ENCODE data around the gene SLX9. TPM values are rescaled to one million over a fixed set of nuclear protein-coding genes. Genes with fewer than 3 reads are reported as not detected.
"Not testable (repeated sequence)": the region's sequence is repeated elsewhere in the genome, so short reads cannot be mapped to it uniquely, and the experiment has no call there.

Gene SLX9
- total RNA-seq, 6 donors from 2014 or later, result 5.5 to 34.6 (median 22.8) TPM

GRCh38 chr21:44911384-44912157 lies 28.3 kb upstream of the SLX9 start:
- Histone ChIP-seq H3K4me3 (peak overlapping the region in 2 of 4 donors; percentile 13 to 20), H3K36me3 (no peaks in the 10 kb centered on the region), H3K27me3 (no peaks in the 10 kb centered on the region), H3K4me1 (peaks cover 38 to 66% (median 59%) of the 10 kb centered on the region in 4 donors), H3K27ac (peak overlapping the region; percentile 71 to 85 (median 83)), H3K9me3 (no peaks in the 10 kb centered on the region)
- ATAC-seq (ENCODE audit: low FRiP score in 2 of 2) (peak; percentile 76 to 82), DNase-seq (peak; percentile 81 to 91)
- TF ChIP-seq POLR2AphosphoS5 (IDR thresholded peaks at IDR 0.05) (peak in 1 of 2 donors; percentile 6), CTCF (IDR thresholded peaks at IDR 0.05) (peak; percentile 51 to 82 (median 72)), POLR2A (IDR thresholded peaks at IDR 0.05) (no peak), EP300 (IDR thresholded peaks at IDR 0.05) (no peak)
- WGBS, 2 donors, result 14 to 21% methylated on average over 9 to 11 of the region's 19 CpGs

- H3K4me1 ChIP-seq, result peaks cover 40 to 71% (median 64%) of the 10 kb centered on the region in 4 donors
- ATAC-seq (ENCODE audit: low FRiP score in 2 of 2), result no peak
- no peak for TF ChIP-seq EP300 (IDR thresholded peaks at IDR 0.05)
- no peak for TF ChIP-seq POLR2AphosphoS5 (IDR thresholded peaks at IDR 0.05)
- no peak for TF ChIP-seq CTCF (IDR thresholded peaks at IDR 0.05)
- TF ChIP-seq POLR2A (IDR thresholded peaks at IDR 0.05), result no peak
- H3K9me3 ChIP-seq, result no peaks in the 10 kb centered on the region
- H3K4me3 ChIP-seq, result peak overlapping the region in 1 of 4 donors; percentile 20
- DNase-seq, result no peak
- no peaks in the 10 kb centered on the region for H3K36me3 ChIP-seq
- no peaks in the 10 kb centered on the region for H3K27me3 ChIP-seq
- 58 to 83% methylated on average over 3 to 8 of the region's 8 CpGs for WGBS, 2 donors
- H3K27ac ChIP-seq, result peak overlapping the region; percentile 71 to 85 (median 83)
Measured at GRCh38 chr21:44912158-44912473, 27.7 kb upstream of the SLX9 start.

GRCh38 chr21:44912506-44913412 lies 27.1 kb upstream of the SLX9 start:
- H3K36me3 ChIP-seq; H3K9me3 ChIP-seq; ATAC-seq (ENCODE audit: low FRiP score in 2 of 2); DNase-seq; H3K27me3 ChIP-seq; H3K4me3 ChIP-seq: not testable (repeated sequence)
- 74 to 79% methylated on average over 3 to 12 of the region's 25 CpGs for WGBS, 2 donors
- Histone ChIP-seq H3K4me1 (peaks cover 41 to 71% (median 63%) of the 10 kb centered on the region in 4 donors), H3K27ac (peak overlapping the region; percentile 71 to 85 (median 84))

- Histone ChIP-seq H3K9me3 (no peaks in the 10 kb centered on the region), H3K4me1 (peaks cover 38 to 75% (median 64%) of the 10 kb centered on the region in 4 donors), H3K27ac (peak overlapping the region; percentile 52 to 85 (median 76)), H3K27me3 (no peaks in the 10 kb centered on the region), H3K4me3 (peak overlapping the region in 2 of 4 donors; percentile 14 to 15), H3K36me3 (no peaks in the 10 kb centered on the region)
- DNase-seq (peak in 1 of 2 donors; percentile 42), ATAC-seq (ENCODE audit: low FRiP score in 2 of 2) (no peak)
- no peak for TF ChIP-seq CTCF (IDR thresholded peaks at IDR 0.05)
- TF ChIP-seq EP300 (IDR thresholded peaks at IDR 0.05), result no peak
- WGBS, 2 donors, result 78 to 88% methylated on average over 3 to 4 of the region's 7 CpGs
Measured at GRCh38 chr21:44913425-44914175, 26.2 kb upstream of the SLX9 start.
